ENCODE measurements around the gene SNX30.

Gene SNX30

DNA sequence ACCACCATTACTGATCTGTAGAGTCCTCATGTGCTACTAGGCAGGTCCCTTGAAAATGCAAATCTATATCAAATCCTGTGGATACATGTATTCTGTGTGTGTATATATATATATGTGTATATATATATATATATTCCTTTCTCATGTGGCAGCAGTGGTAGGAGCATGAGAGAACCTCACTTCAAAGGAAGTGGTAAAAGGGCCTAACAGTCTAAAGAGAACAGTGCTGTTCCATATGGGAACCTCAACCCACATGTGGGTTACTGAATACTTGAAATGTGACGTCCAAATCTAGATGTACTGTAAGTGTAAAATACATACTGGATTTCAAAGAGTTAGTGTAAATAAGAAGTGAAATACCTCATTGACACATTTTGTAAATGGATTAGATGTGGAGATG is 134.8 kb downstream of the SNX30 start:
- no peak for DNase-seq (ENCODE audit: low spot score)

DNA sequence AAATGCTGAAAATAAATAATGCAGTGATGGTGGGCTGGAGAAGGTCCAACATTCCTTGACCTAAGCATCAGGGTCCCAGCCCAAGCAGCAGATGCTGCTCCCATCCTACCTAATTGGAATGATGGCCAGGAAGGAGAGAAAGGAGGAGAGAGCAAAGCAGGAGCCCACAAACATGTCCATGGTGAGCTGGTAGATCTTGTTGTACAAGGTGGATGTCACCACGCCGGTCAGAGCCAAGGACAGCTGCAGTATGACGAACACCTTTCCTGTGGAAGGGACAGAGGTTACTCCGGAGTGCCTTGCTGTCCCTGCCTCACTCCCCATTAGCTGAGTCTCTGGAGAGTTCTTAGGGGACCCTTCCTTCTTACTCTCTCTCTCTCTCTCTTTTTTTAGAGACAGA is 135.8 kb downstream of the SNX30 start:
- no peak for DNase-seq (ENCODE audit: low spot score)

- no peak for DNase-seq (ENCODE audit: low spot score)
Measured at GRCh38 chr9:112887381-112887780, 136.8 kb downstream of the SNX30 start.

GRCh38 chr9:112890106-112891081 is 139.8 kb downstream of the SNX30 start, which contains the start of gene SLC46A2:
SLC46A2 (minus strand) TSS chr9:112890876; CDS start chr9:112890681, 195 bp downstream.
- no peak for DNase-seq (ENCODE audit: low spot score)

GRCh38 chr9:112891521-112891920 is 141.0 kb downstream of the SNX30 start:
- no peak for DNase-seq (ENCODE audit: low spot score)

DNA sequence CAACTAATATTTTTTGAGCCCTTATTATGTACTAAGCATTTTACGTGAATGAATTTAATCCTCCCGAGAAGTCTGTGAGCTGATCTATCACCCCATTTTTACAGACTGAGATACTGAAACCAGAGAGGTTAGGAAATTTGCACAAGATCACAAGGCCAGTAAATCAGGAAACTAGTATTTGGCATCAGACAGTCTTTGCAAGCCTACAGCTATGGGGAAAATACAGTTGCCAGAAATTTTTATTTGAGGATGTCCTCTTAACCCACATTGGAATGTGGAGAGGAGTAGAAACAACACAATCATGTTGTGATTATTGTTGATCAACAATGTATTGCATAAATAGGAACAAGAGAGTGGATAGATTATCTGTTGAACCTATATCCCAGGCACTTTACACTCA is 142.4 kb downstream of the SNX30 start:
- DNase-seq (ENCODE audit: low spot score), result no peak

DNA sequence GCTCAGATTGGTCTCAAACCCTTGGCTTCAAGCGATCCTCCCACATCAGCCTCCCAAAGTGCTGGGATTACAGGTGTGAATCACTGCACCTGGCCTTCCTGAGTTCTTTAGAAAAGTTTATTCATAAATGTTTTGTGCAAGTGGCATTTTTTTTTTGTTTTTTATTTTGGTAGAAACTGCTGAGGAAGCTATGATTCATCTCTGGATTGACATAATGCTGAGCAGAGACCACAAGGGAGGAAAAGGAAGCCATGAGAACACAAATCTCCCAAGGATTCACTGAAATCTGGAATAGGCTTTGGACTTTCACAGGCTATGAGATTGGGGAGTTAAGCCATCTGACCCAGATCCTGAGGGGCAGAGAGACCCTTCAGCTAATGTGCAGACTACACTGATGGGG is 143.5 kb downstream of the SNX30 start:
- DNase-seq (ENCODE audit: low spot score), result no peak

DNA sequence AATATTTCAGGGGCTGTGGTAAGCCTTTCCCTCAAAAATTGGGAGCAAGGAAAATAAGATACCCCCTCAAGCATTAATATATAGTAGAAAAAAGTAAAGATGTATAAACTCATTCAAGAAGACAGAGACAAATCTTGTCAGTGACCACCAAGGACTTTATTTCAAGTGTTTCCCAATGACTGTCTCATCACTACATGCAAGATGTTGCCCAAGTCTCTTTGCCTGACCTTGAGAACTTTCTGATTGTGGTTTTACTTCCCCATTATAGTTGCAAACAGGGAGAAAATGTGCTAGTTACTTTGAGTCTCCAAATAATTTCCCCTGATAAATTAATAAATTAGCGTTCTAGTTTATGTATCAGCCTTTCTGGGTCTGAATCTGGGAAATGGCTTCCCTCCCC is 144.1 kb downstream of the SNX30 start:
- no peak for DNase-seq (ENCODE audit: low spot score)

DNA sequence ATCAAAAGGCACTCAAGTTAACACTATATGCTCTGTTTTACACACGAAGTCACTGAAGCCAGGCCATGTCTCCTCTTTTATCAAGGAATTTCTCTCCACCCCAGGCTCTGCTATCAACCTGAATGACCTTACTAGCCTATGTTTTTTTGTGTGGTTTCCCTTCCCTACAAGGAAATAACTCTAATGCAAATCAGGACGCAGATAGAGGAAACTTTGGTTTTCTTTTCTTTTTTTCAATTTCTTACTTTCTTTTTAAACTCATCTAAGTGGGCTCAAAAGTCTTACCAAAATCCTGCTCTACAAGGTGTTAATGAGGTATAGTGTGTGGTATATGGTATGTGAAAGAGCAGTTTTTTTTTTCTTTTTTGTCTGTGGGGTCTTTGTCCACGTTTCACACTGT is 145.6 kb downstream of the SNX30 start:
- no peak for DNase-seq (ENCODE audit: low spot score)

DNA sequence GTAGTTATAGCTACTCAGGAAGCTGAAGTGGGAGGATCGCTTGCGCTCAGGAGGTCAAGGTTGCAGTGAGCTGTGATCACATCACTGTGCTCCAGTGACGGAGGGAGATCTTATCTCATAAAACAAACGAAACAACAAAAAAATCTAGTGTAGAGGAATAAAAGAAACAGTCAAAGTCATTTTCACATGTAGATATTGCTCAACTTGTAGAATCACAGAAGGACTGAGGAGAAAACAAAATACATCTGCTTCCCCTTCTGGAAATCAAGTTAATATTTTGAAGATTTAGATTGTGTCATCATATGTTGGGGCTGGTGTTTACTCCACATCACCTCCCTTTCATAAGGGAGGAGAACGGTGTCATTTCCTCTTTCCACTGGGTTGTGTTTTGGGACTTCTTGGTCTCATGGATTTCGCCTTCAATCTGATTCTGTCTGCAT is 148.3 kb downstream of the SNX30 start:
- DNase-seq (ENCODE audit: low spot score), result no peak

- DNase-seq (ENCODE audit: low spot score), result no peak
Measured at GRCh38 chr9:112900488-112900887, 149.9 kb downstream of the SNX30 start.

GRCh38 chr9:112900901-112901300 is 150.3 kb downstream of the SNX30 start:
- DNase-seq (ENCODE audit: low spot score), result no peak

GRCh38 chr9:112905084-112905483 is 154.5 kb downstream of the SNX30 start:
- no peak for DNase-seq (ENCODE audit: low spot score)

- DNase-seq (ENCODE audit: low spot score), result no peak
Measured at GRCh38 chr9:112911736-112912135, 161.2 kb downstream of the SNX30 start.

- DNase-seq (ENCODE audit: low spot score), result no peak
Measured at GRCh38 chr9:112912636-112913035, 162.1 kb downstream of the SNX30 start.

DNA sequence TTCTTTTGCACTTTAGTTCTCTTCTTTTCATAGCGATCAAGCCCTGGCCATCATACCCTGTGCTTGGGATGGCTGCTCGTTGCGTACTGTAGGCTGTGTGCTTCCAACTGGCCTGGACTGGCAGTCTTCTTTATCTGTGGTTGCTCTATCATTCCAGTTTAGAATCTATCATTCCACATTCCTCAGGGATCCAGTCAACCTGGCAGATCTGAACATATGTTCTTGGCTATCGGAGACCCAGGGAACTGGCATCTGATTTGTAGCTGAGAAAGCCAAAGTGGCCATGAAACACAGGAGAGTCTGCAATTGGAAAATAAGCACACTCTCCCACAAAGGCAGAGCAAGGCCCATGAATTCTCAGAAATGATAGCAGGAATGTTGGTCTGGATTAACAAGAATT is 162.8 kb downstream of the SNX30 start:
- DNase-seq (ENCODE audit: low spot score), result no peak

DNA sequence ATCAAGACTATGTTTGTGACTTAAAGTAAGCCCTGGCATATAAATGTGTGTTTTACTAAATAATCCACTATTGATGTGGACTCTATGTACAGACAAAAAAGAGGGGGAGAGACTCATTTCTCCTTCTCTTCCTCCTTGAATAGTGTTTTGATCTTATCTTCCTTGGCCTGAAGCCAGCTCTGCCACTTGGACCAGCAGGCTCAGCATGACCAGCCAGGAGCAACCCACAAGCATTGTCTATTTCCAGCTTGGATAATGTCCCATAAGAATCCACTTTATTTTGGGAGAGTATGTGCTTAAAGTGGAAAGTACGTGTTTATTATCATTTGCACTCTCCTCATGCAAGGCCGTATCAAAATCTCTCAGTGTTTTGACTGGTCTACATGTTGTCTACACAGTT is 164.0 kb downstream of the SNX30 start:
- DNase-seq (ENCODE audit: low spot score), result no peak

DNA sequence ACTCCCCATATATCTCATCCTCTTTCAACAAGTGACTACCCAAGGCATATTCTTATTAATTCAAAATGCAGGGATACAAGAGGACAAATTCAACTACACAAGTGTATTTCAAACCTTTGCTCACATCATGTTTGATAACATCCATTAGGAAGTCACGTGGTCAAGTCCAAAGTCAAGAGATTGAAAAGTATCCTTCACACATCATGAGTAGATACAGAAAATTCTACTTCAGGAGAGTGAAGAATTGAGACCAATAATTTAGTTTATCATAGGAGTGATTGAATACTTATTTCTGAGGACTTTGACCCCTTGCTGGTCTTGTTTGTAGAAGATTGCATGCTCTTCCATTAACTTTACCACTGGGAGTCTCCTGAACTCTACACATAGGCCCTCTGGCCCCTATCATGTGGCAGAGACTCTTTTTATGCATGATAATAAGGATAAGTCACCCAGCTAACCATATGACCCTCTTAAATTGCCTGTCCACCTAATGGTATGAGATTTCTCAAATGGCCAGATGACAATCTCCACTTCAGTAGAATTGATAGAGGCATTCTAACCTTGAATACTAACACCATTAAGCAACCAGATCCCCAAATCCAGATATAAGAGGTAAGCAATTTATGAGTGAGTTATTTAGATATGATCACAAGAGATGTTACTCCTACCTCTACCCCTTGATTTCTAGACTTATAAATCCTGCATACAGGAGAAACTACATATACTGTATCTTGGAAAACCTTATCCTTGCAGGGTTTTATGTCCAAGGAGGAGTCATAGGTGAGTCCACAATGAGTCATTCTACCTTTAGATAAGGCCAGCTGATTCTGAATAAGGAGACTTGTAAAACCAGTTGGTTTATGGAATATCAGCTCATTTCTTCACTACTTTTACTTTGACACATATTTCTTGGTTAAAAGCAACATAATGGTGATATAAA is 166.8 kb downstream of the SNX30 start:
- no peak for DNase-seq (ENCODE audit: low spot score)

- DNase-seq (ENCODE audit: low spot score), result no peak
Measured at GRCh38 chr9:112917987-112918362, 167.4 kb downstream of the SNX30 start.

- DNase-seq (ENCODE audit: low spot score), result no peak
Measured at GRCh38 chr9:112921549-112921948, 171.0 kb downstream of the SNX30 start.
